HuH-7.5 (cell line): ENCODE measurements around the gene SELENOO.

ENCODE experiments used
- DNase-seq: peaks from one replicate; pipeline ENCODE4 v3.0.0; 2011; ENCODE audit warnings: low spot score

The SELENOO gene

GRCh38 chr22:50216684-50217520 lies 16.1 kb downstream of the SELENOO start:
- DNase-seq = no peak

GRCh38 chr22:50217543-50218152 lies 16.8 kb downstream of the SELENOO start:
- no peak for DNase-seq

GRCh38 chr22:50218153-50218995 lies 17.6 kb downstream of the SELENOO start:
- no peak for DNase-seq

GRCh38 chr22:50218996-50219727 lies 18.4 kb downstream of the SELENOO start:
- peak; percentile 58 for DNase-seq

GRCh38 chr22:50219800-50220602 lies 19.2 kb downstream of the SELENOO start:
- no peak for DNase-seq

- no peak for DNase-seq
Observed at GRCh38 chr22:50220603-50221409, 20.0 kb downstream of the SELENOO start.

- peak; percentile 15 for DNase-seq
Observed at GRCh38 chr22:50221410-50222300, 20.8 kb downstream of the SELENOO start.

- no peak for DNase-seq
Observed at GRCh38 chr22:50222508-50222907, 21.7 kb downstream of the SELENOO start.

GRCh38 chr22:50224071-50224470 lies 23.3 kb downstream of the SELENOO start:
- DNase-seq = no peak

- no peak for DNase-seq
Observed at GRCh38 chr22:50225200-50225969, 24.6 kb downstream of the SELENOO start.

GRCh38 chr22:50226063-50226874 lies 25.5 kb downstream of the SELENOO start:
- no peak for DNase-seq

GRCh38 chr22:50226875-50227165 lies 26.0 kb downstream of the SELENOO start:
- DNase-seq = no peak

- DNase-seq = no peak
Observed at GRCh38 chr22:50227579-50228215, 26.9 kb downstream of the SELENOO start.

- DNase-seq = no peak
Observed at GRCh38 chr22:50228366-50228765, 27.6 kb downstream of the SELENOO start.

- no peak for DNase-seq
Observed at GRCh38 chr22:50229370-50229769, 28.6 kb downstream of the SELENOO start.

GRCh38 chr22:50232481-50233151 lies 31.8 kb downstream of the SELENOO start:
- DNase-seq = no peak

- no peak for DNase-seq
Observed at GRCh38 chr22:50233223-50233622, 32.4 kb downstream of the SELENOO start.
